CD4-positive, alpha-beta memory T cell (primary cell): ENCODE measurements around the gene SLC13A3. TPM values are rescaled to one million over a fixed set of nuclear protein-coding genes. Genes with fewer than 3 reads are reported as not detected.

ENCODE experiments used
- CTCF ChIA-PET: fragments of 350-600 bp; sonication (Branson Sonifier 250); formaldehyde crosslinking; loops from one replicate; lab custom pipeline; 2021; ENCODE audit warnings: inconsistent platforms; ENCODE audit not compliant: partially characterized antibody; lab: Charles Lee
- POLR2A ChIA-PET: fragments of 350-600 bp; sonication (Branson Sonifier 250); formaldehyde crosslinking; loops from one replicate; lab custom pipeline; 2021; ENCODE audit not compliant: partially characterized antibody; lab: Charles Lee
- DNase-seq, 5 donors: peaks; one replicate each; pipeline versions ENCODE4 v3.0.0 to v3.0.0-alpha.2; 2020 to 2022; ENCODE audit warnings: mixed read lengths in 1 of 5
- H3K27ac ChIP-seq: one replicate; pipeline ENCODE4 v1.7.0; 2013; ENCODE audit warnings: low read depth, low read length
- H3K27me3 ChIP-seq: 2 replicates; pipeline ENCODE4 v1.7.0; 2013; ENCODE audit warnings: mild to moderate bottlenecking, low read length, moderate library complexity; ENCODE audit not compliant: insufficient read depth
- H3K36me3 ChIP-seq: 2 replicates; pipeline ENCODE4 v1.7.0; 2013; ENCODE audit warnings: mild to moderate bottlenecking, low read length, moderate library complexity; ENCODE audit not compliant: insufficient read depth
- H3K4me1 ChIP-seq: 2 replicates; pipeline ENCODE4 v1.7.0; 2013; ENCODE audit warnings: mild to moderate bottlenecking, low read length, moderate library complexity; ENCODE audit not compliant: insufficient read depth
- H3K4me3 ChIP-seq, 2 donors: one replicate each; pipeline ENCODE4 v1.7.0; 2013; ENCODE audit warnings: low read length in 2 of 2, mild to moderate bottlenecking in 1 of 2
- H3K9me3 ChIP-seq, 2 donors: one replicate each; pipeline ENCODE4 v1.7.0; 2013; ENCODE audit warnings: low read length in 2 of 2, control low read depth in 1 of 2; ENCODE audit not compliant: control insufficient read depth in 1 of 2
- H3K27ac Mint-ChIP-seq, 7 donors: one replicate each; pipeline ENCODE4 v1.8.0; 2020 to 2021; ENCODE audit warnings: mixed read lengths in 7 of 7, mild to moderate bottlenecking in 6 of 7, inconsistent platforms in 3 of 7, moderate library complexity in 3 of 7
- H3K27me3 Mint-ChIP-seq, 2 donors: one replicate each; pipeline ENCODE4 v1.8.0; 2020 to 2021; ENCODE audit warnings: mixed read lengths in 2 of 2
- H3K36me3 Mint-ChIP-seq, 2 donors: one replicate each; pipeline ENCODE4 v1.8.0; 2020 to 2021; ENCODE audit warnings: mixed read lengths in 2 of 2, inconsistent platforms in 1 of 2, mild to moderate bottlenecking in 1 of 2
- H3K4me1 Mint-ChIP-seq, 4 donors: one replicate each; pipeline ENCODE4 v1.8.0; 2020 to 2021; ENCODE audit warnings: mixed read lengths in 4 of 4, mild to moderate bottlenecking in 1 of 4
- H3K4me3 Mint-ChIP-seq, 8 donors: one replicate each; pipeline ENCODE4 v1.8.0; 2020 to 2021; ENCODE audit warnings: mixed read lengths in 8 of 8, mild to moderate bottlenecking in 7 of 8, moderate library complexity in 6 of 8, inconsistent platforms in 3 of 8
- H3K9me3 Mint-ChIP-seq, 8 donors: one replicate each; pipeline ENCODE4 v1.8.0; 2020 to 2021; ENCODE audit warnings: mixed read lengths in 8 of 8, mild to moderate bottlenecking in 5 of 8, inconsistent platforms in 3 of 8, moderate library complexity in 1 of 8
- intact Hi-C: fragments of 100-400 bp; cut with micrococcal nuclease; formaldehyde crosslinking; loops from one replicate; pipeline ENCODE4 v1.15.1; 2023
- polyA plus RNA-seq, 2 donors: library from polyadenylated mRNA; unstranded; fragments of 300-500 nt; fragmentation: Illumina TruSeq; gene quantifications; one replicate each; pipeline ENCODE4 v1.2.3, GENCODE V29; 2021
- total RNA-seq, 2 experiments: library from RNA; stranded (reverse); gene quantifications; one replicate each; pipeline ENCODE4 v1.2.3, GENCODE V29; 2021

The SLC13A3 gene
- total and polyA plus RNA-seq, 4 experiments from 2014 or later: 0.36 TPM; not detected in 3

- CTCF ChIA-PET: interaction anchor here (0.6 kb wide), 1 partner anchor 221 kb away, joined by 5 read pairs; no protein-coding TSS in a partner anchor
Measured at GRCh38 chr20:46688151-46689081, 37.2 kb upstream of the SLC13A3 start.

DNA sequence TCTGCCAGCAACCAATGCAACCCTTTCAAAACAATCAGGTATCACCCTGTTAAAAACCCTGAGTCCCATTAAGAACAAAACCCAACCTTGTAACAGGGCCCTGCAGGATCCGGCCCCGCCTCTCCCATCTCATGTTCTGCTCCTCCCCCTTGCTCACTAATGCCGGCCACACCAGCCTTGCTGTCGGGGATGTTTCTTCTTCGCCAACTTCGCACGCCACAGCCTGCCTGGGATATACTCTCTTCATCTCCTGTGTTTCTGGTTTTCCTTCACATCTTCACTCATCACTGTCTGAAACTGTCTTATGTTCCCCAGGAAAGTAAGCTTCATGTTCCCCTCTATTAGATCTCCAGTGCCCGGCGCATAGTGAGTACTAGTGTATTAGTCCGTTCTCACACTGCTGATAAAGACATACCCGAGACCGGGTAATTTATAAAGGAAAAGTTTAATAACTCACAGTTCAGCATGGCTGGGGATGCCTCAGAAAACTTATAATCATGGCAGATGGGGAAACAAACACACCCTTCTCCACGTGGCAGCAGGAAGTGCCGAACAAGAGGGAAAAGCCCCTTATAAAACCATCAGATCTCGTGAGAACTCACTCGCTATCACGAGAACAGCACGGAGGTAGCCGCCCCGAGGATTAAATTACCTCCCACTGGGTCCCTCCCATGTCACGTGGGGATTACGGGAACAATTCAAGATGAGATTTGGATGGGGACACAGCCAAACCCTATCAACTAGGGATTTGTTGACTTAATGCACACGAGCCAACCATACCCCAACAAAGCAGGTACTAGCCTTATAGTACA lies 32.9 kb upstream of the SLC13A3 start:
- peaks cover 23% of the 10 kb centered on the region for H3K36me3 ChIP-seq
- H3K4me3 ChIP-seq: no peak overlapping the region
- POLR2A ChIA-PET: no interaction called here
- no peak overlapping the region for H3K27ac ChIP-seq
- no peak for DNase-seq
- H3K4me3 Mint-ChIP-seq: no peak overlapping the region
- H3K4me1 ChIP-seq: peaks cover 46% of the 10 kb centered on the region
- peaks cover 15 to 40% of the 10 kb centered on the region in 2 donors for H3K36me3 Mint-ChIP-seq
- H3K4me1 Mint-ChIP-seq: peaks cover 40 to 70% (median 57%) of the 10 kb centered on the region in 4 donors
- H3K9me3 Mint-ChIP-seq: no peaks in the 10 kb centered on the region
- no peaks in the 10 kb centered on the region for H3K9me3 ChIP-seq
- H3K27ac Mint-ChIP-seq: peak overlapping the region in 3 of 7 donors; percentile 1 to 55 (median 39)
- H3K27me3 Mint-ChIP-seq: no peaks in the 10 kb centered on the region
- CTCF ChIA-PET: interaction anchor here (1.2 to 1.4 kb wide), 2 partner anchors 14 to 163 kb away, joined by 3 to 5 read pairs; no protein-coding TSS in a partner anchor
- intact Hi-C loops: loop anchor here (10.0 kb wide), 1 partner anchor 889 kb away; the partner anchor contains the start of genes DNTTIP1 and WFDC3
- no peaks in the 10 kb centered on the region for H3K27me3 ChIP-seq

More at GRCh38 chr20:46688151-46689081, 37.2 kb upstream of the SLC13A3 start:
- H3K27ac ChIP-seq: peak overlapping the region; percentile 85
- intact Hi-C loops: loop anchor here (1.0 to 10.0 kb wide), 5 partner anchors 7 to 1801 kb away; partner anchors contain the start of genes DNTTIP1, ELMO2, WFDC3 and YWHAB
- peaks cover 0 to 2% (median 0%) of the 10 kb centered on the region in 8 donors for H3K9me3 Mint-ChIP-seq
- POLR2A ChIA-PET: interaction anchor here (1.1 kb wide), 1 partner anchor 12 kb away, joined by 5 read pairs; no protein-coding TSS in a partner anchor
- H3K4me3 Mint-ChIP-seq: peak overlapping the region; percentile 95 to 100 (median 98)
- DNase-seq: no peak
- peaks cover 46% of the 10 kb centered on the region for H3K4me1 ChIP-seq
- H3K4me1 Mint-ChIP-seq: peaks cover 34 to 54% (median 48%) of the 10 kb centered on the region in 4 donors
- H3K27ac Mint-ChIP-seq: peak overlapping the region; percentile 82 to 96 (median 94)
- peaks cover 15 to 39% of the 10 kb centered on the region in 2 donors for H3K36me3 Mint-ChIP-seq
- H3K27me3 ChIP-seq: no peaks in the 10 kb centered on the region
- H3K9me3 ChIP-seq: no peaks in the 10 kb centered on the region
- H3K27me3 Mint-ChIP-seq: no peaks in the 10 kb centered on the region
- H3K36me3 ChIP-seq: peaks cover 16% of the 10 kb centered on the region
- H3K4me3 ChIP-seq: peak overlapping the region; percentile 59 to 92

DNA sequence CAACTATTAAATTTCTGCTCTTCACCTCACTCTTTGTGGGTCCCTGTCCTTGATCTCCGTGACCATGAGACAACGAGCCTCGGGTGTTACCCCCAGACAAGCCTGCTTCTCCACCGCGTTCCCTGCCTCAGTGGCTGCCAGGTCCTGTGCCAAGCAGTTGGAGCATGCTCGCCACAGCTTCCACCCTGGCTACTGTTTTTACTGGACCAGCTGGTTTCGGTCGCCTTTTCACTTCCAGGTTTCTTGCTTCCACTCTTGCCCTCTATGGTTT lies 32.3 kb upstream of the SLC13A3 start:
- POLR2A ChIA-PET: no interaction called here
- Mint-ChIP-seq H3K36me3 (peaks cover 15 to 38% of the 10 kb centered on the region in 2 donors), H3K4me1 (peaks cover 40 to 68% (median 57%) of the 10 kb centered on the region in 4 donors), H3K4me3 (peak overlapping the region in 1 of 8 donors; percentile 9), H3K27me3 (no peaks in the 10 kb centered on the region), H3K27ac (peak overlapping the region in 2 of 7 donors; percentile 55 to 81), H3K9me3 (no peaks in the 10 kb centered on the region)
- DNase-seq: peak in 1 of 5 donors; percentile 33
- Histone ChIP-seq H3K4me3 (no peak overlapping the region), H3K4me1 (peaks cover 45% of the 10 kb centered on the region), H3K9me3 (no peaks in the 10 kb centered on the region), H3K27me3 (no peaks in the 10 kb centered on the region), H3K36me3 (peaks cover 23% of the 10 kb centered on the region), H3K27ac (no peak overlapping the region)
- CTCF ChIA-PET: interaction anchor here (0.8 to 1.4 kb wide), 4 partner anchors 15 to 551 kb away, joined by 3 to 5 read pairs (median 3); no protein-coding TSS in a partner anchor
- intact Hi-C loops: loop anchor here (10.0 kb wide), 1 partner anchor 889 kb away; the partner anchor contains the start of genes DNTTIP1 and WFDC3

GRCh38 chr20:46683011-46683667 lies 31.9 kb upstream of the SLC13A3 start:
- peaks cover 40% of the 10 kb centered on the region for H3K4me1 ChIP-seq
- no peaks in the 10 kb centered on the region for H3K27me3 Mint-ChIP-seq
- CTCF ChIA-PET: interaction anchor here (0.8 to 1.3 kb wide), 4 partner anchors 11 to 551 kb away, joined by 3 to 5 read pairs (median 4); no protein-coding TSS in a partner anchor
- H3K4me3 Mint-ChIP-seq: peak overlapping the region in 1 of 8 donors; percentile 9
- no peaks in the 10 kb centered on the region for H3K9me3 Mint-ChIP-seq
- no peak overlapping the region for H3K4me3 ChIP-seq
- H3K36me3 Mint-ChIP-seq: peaks cover 15 to 34% of the 10 kb centered on the region in 2 donors
- H3K27me3 ChIP-seq: no peaks in the 10 kb centered on the region
- no peak for DNase-seq
- H3K9me3 ChIP-seq: no peaks in the 10 kb centered on the region
- no peak overlapping the region for H3K27ac ChIP-seq
- H3K27ac Mint-ChIP-seq: peak overlapping the region in 4 of 7 donors; percentile 9 to 81 (median 37)
- POLR2A ChIA-PET: no interaction called here
- intact Hi-C loops: loop anchor here (10.0 kb wide), 1 partner anchor 888 kb away; the partner anchor contains the start of genes DNTTIP1 and WFDC3
- H3K4me1 Mint-ChIP-seq: peaks cover 40 to 64% (median 53%) of the 10 kb centered on the region in 4 donors
- H3K36me3 ChIP-seq: peaks cover 23% of the 10 kb centered on the region

- ChIA-PET CTCF (interaction anchor here (1.0 to 1.6 kb wide), 5 partner anchors 10 to 28 kb away, joined by 3 to 4 read pairs (median 3); no protein-coding TSS in a partner anchor), POLR2A (no interaction called here)
- intact Hi-C loops: loop anchor here (10.0 kb wide), 1 partner anchor 887 kb away; the partner anchor contains the start of genes DNTTIP1 and WFDC3
- Histone ChIP-seq H3K36me3 (peaks cover 23% of the 10 kb centered on the region), H3K27me3 (no peaks in the 10 kb centered on the region), H3K4me1 (peaks cover 31% of the 10 kb centered on the region), H3K4me3 (no peak overlapping the region), H3K27ac (no peak overlapping the region), H3K9me3 (no peaks in the 10 kb centered on the region)
- no peaks in the 10 kb centered on the region for H3K9me3 Mint-ChIP-seq
- peaks cover 33 to 55% (median 45%) of the 10 kb centered on the region in 4 donors for H3K4me1 Mint-ChIP-seq
- no peak overlapping the region for H3K4me3 Mint-ChIP-seq
- peak overlapping the region in 3 of 7 donors; percentile 9 to 68 (median 30) for H3K27ac Mint-ChIP-seq
- DNase-seq: no peak
- H3K36me3 Mint-ChIP-seq: peaks cover 15 to 32% of the 10 kb centered on the region in 2 donors
- H3K27me3 Mint-ChIP-seq: no peaks in the 10 kb centered on the region
Measured at GRCh38 chr20:46682063-46682821, 31.0 kb upstream of the SLC13A3 start.
